IPS DF 4.7 (cell line): Measurements from ENCODE around the gene CCDC148.
"Not testable (repeated sequence)": the region's sequence is repeated elsewhere in the genome, so short reads cannot be mapped to it uniquely, and the experiment has no call there.

Experiments
- DNase-seq: peaks from one replicate; pipeline ENCODE4 v3.0.0-alpha.2; 2013; ENCODE audit warnings: low spot score; ENCODE audit errors: extremely low read depth

Gene CCDC148

GRCh38 chr2:158297606-158298005 is 158.9 kb downstream of the CCDC148 start:
- no peak for DNase-seq

DNA sequence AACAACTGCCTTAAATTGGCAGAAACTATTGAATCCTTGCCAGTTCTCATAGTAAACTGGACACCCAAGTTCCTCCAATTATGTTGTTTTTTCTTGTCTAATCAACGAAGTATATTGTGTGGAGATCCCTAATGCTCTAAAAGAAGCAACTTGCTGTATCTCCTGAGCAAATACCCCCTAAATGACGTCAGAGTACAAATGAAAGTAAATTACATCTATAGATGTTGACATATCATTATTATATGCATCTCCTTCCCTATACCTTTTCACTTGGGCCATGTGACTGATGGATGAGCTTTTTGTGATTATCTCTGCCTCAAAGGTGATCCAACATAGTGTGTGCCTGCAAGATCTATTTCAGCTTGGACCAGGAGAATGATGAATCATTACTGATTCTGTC is 159.4 kb downstream of the CCDC148 start:
- DNase-seq: no peak

- no peak for DNase-seq
Measured at GRCh38 chr2:158293722-158294121, 162.8 kb downstream of the CCDC148 start.

DNA sequence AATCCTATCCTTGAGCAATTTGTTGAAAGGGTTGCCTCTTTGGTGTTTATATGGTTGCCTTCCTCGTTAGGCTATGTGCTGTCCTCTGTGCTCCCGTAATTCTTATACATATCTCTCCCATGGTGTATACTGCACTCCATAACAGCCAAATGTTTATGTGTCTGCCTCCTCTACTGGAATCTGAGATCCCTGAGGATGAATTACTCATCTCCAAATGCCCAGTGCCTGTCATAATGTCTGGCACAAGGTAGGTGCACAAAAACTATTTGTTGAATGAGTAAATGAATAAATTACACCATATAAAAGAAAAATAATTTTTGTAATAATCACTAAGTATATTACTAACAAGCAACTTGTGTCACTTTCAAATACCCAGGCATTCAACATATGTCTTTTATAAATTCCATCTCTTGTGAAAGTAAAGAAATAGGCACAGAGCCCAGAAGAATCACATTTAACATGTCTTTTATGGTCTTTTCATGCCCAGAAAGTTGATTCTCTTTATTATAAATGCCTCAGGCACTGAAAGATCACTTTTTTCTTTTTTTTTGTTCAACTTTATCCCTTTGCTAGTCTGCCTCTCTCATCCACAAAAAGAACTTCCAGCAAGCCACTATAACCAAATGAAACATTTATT is 164.9 kb downstream of the CCDC148 start:
- no peak for DNase-seq

- DNase-seq: no peak
Measured at GRCh38 chr2:158290225-158290624, 166.3 kb downstream of the CCDC148 start.

GRCh38 chr2:158276619-158277471 is 179.7 kb downstream of the CCDC148 start:
- DNase-seq: no peak

GRCh38 chr2:158273791-158274190 is 182.8 kb downstream of the CCDC148 start:
- no peak for DNase-seq

GRCh38 chr2:158270536-158270935 is 186.0 kb downstream of the CCDC148 start:
- DNase-seq: no peak

DNA sequence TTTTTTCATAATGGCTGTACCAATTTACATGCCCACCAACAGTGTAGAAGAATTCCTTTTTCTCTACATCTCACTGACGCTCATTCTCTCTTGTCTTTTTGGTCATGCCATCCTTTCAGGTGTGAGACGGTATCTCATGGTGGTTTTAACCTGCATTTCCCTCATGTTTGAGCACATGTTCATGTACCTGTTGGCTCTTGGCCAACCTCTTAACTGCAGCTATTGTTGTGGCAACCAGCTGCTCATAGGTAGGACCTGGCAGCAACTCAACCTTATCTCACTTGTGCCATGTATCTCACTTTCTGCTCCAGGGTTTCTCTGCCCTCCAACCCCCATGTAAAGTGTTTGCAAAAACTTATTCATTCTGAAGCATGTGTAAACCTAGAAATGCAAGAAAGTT is 187.4 kb downstream of the CCDC148 start:
- DNase-seq: no peak

DNA sequence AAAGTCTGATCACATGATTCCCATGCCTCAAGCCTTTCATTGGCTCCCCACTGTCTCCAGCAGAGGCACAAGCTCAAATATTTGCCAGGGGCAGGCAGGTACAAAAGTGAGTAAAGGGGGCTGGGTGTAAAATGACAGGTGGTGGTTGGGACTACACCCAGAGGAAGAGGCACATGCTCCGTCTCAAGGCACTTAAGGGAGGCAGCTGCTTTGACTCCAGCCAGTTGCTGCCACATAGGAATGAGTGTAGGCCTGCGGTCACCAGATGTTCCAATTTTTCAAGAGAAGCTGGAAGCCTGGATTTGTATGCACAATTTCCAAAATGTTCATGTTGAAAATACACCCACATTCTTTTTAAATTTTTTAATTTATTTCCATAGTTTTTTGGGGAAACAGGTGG is 190.4 kb downstream of the CCDC148 start:
- no peak for DNase-seq

- DNase-seq: no peak
Measured at GRCh38 chr2:158255257-158255656, 201.3 kb downstream of the CCDC148 start.

GRCh38 chr2:158253170-158253569 is 203.4 kb downstream of the CCDC148 start:
- no peak for DNase-seq

DNA sequence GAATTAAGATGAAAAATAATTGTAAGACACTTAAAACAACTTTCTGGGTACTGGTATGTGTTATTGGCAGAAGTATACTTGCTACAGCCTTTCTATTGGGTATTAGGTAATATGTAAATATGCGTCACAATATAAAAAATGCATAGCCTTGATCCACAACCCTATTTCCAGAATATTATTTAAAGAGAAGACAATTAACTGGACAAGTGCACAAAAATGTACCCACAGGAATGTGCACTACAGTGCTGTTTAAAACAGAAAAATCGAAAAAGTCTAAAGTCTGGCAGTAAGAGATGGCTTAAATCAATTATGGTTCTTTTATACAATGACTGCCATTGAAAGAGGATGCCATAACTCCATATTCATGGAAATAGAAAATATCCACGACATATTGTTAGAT is 205.2 kb downstream of the CCDC148 start:
- DNase-seq: no peak

DNA sequence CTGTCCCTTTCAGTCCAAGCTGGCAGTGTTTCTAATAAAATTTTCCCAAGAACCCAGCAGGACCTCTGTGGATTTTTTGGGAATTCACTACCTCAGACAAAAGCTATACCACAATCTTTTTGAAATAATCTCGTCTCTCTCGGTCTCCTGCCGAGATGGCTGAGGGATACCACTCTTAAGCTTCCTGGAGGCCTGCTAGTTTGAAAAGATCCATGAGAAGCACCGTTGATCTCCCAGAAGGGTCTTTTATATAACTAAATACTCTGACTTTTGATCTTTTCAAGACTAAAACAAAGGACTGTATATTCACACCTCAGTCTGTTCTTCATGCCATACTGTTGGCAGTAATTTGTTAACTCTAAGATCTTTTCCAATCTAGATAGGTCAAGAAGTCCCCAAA is 213.2 kb downstream of the CCDC148 start:
- no peak for DNase-seq

GRCh38 chr2:158242280-158242679 is 214.3 kb downstream of the CCDC148 start:
- DNase-seq: no peak

- DNase-seq: no peak
Measured at GRCh38 chr2:158240975-158241374, 215.6 kb downstream of the CCDC148 start.

GRCh38 chr2:158239271-158239670 is 217.3 kb downstream of the CCDC148 start:
- no peak for DNase-seq

DNA sequence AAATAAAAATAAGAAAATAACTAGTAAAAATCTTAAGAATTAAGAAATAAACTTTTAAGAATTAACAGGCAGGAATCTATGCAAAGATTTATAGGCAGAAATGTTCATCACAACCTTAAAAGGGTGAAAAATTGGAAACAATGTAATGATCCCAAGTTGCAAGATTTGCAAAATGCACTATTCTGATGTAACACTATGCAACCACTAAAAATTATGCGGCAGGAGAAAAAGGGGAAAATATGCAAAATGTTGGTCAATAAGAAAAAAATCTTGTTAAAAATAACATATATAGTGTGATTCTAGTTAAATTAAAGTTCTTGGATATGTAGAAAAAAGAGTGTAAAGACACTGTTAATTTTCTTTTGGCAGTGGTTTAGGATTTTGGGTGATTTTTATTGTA is 222.1 kb downstream of the CCDC148 start:
- DNase-seq: no peak

DNA sequence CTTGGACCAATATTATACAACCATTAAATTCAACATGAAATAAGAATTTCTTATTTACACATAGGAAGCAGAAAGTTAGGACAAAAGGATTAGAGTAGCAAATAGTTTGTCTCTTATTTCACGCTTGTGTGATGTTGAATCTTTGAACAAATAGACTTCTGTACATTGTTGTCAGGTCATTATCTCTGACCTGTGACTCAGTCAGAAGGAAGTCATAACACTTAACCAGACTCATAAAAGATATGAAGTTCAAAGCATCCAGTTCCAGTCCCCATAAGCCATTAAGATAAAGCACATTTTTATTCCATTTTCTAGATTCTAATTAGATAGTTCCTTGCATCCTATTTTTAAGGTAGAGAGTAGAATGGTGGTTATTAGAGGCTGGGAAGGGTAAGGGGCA is 224.1 kb downstream of the CCDC148 start:
- no peak for DNase-seq

- DNase-seq: no peak
Measured at GRCh38 chr2:158228943-158229508, 227.5 kb downstream of the CCDC148 start.

GRCh38 chr2:158223066-158223465 is 233.5 kb downstream of the CCDC148 start:
- not testable (repeated sequence) for DNase-seq
